ENCODE measurements around the gene DIP2B.
"Not testable (repeated sequence)": the region's sequence is repeated elsewhere in the genome, so short reads cannot be mapped to it uniquely, and the experiment has no call there.

The DIP2B gene

DNA sequence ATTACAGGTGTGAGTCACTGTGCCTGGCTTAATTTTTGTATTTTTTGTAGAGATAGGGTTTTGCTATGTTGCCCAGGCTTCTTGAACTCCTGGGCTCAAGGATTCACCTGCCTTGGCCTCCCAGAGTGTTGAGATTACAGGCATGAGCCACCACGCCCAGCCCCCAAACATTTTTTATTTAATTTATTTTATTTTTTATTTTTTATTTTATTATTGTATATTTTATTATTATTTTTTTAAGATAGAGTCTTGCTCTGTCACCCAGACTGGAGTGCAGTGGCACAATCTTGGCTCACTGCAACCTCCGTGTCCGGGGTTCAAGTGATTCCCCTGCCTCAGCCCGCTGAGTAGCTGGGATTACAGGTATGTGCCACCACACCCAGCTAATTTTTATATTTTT, 17.0 kb downstream of the DIP2B start:
- DNase-seq, result not testable (repeated sequence)

- no peak for DNase-seq
Observed at GRCh38 chr12:50523772-50524171, 19.0 kb downstream of the DIP2B start.

- no peak for DNase-seq
Observed at GRCh38 chr12:50524621-50525020, 19.8 kb downstream of the DIP2B start.

DNA sequence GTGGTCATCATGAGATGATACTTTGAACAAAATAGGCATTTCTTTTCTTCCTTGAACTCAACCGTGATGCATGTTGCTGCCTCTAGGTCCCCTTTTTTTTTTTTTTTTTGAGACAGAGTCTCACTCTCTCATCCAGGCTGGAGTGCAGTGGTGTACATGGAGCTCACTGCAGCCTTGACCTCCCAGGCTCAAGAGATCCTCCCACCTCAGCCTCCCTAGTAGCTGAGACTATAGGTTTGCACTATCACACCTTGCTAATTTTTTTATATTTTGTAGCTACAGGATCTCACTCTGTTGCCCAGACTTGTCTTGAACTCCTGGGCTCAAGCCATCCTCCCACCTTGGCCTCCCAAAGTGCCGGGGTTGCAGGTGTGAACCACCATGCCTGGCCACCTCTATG, 20.6 kb downstream of the DIP2B start:
- no peak for DNase-seq

GRCh38 chr12:50527359-50527726, 22.6 kb downstream of the DIP2B start:
- DNase-seq, result no peak

DNA sequence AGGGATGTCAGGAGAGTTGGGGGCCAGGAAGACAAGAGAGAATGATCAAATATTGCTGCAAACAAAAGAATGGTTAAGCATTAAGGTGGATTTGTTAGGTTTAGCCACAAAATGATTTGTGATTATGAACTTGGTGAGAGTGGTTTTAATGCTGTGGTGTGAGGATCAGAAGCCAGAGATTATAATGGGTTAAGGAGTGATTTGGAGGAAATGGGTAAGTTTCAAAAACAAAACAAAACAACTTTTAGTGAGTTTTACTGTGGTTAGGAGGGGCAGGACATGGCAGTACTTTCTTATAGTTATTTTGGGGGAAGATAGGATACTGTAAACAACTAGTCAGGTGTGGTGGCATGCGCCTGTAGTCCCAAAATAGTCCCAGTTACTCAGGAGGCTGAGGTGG, 24.0 kb downstream of the DIP2B start:
- DNase-seq, result no peak

GRCh38 chr12:50529345-50529744, 24.6 kb downstream of the DIP2B start:
- DNase-seq, result no peak

- no peak for DNase-seq
Observed at GRCh38 chr12:50530532-50530931, 25.7 kb downstream of the DIP2B start.

- DNase-seq, result no peak
Observed at GRCh38 chr12:50533203-50533584, 28.4 kb downstream of the DIP2B start.

- DNase-seq, result no peak
Observed at GRCh38 chr12:50533971-50534370, 29.2 kb downstream of the DIP2B start.

- DNase-seq, result no peak
Observed at GRCh38 chr12:50536831-50537537, 32.2 kb downstream of the DIP2B start.

GRCh38 chr12:50537538-50537919, 32.7 kb downstream of the DIP2B start:
- peak; percentile 28 for DNase-seq

DNA sequence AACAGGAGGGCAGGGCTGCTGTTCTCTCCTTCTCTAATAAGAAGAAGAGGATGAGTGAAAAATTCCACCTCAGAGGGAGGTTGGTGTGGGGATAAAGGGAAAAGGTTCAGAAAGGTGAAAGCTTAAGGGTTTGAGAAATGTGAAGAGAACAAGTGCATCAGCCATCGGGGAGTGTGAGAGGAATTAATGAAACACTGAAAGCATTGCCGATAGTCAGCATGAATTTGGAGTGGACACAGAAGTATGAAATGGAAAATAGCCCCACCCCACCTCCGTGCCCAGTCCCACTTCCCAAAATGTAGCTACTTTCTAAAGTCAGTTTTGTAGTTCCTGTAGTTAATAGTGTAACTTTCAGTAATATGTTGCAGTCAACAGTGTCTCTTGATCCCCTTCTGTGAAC, 33.4 kb downstream of the DIP2B start:
- DNase-seq, result no peak

DNA sequence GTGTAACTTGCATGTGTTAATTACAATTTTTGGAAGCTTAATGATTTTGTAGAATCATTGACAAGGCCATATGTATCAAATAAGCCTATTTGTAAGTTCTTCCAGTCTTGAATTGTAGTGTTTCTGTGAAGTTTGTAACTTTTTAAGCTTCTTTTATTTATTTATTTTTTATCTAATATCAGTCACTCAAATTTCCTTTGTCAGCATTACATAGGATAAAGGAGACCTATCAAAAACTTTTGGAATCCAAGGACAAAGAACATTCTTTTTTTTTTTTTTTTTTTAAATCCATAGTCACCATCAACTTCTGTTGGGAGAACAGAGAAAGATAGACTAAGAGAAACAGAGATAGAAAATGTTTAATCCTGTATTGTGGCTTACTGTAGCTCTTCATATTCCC, 36.4 kb downstream of the DIP2B start:
- no peak for DNase-seq

DNA sequence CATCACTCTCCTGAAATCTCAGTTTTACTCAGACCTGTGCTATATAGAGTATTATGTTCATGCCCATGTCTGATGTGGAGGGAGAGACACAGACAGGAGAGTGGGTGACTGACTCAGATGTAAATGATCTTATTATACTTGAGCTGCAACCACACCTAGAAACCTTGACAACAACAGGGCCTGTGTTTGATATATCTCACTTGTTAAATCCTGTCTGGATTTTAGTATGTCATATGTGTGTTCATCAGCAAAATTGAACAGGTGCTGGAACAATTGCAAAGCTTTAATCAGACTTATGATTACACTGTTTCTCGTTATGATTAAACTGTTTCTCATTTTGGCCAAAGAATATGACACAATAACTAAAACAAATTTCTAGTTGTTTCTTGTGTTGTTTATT, 37.7 kb downstream of the DIP2B start:
- no peak for DNase-seq

GRCh38 chr12:50543188-50543587, 38.4 kb downstream of the DIP2B start:
- DNase-seq, result not testable (repeated sequence)

DNA sequence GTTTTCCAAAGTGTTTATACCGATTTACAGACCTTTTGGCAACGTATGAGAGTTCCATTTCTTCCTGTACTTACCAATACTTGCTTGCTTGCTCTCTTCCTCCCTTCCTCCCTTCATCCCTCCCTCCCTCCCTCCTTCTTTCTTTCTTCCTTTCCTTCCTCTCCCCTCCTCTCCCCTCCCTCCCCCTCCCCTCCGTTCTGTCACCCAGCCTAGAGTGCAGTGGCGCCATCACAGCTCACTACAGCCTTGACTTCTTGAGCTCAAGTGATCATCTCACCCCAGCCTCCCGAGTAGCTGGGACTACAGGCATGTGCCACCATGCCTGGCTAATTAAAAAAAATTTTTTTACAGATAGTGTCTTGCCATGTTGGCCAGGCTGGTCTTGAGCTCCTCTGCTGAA, 40.4 kb downstream of the DIP2B start:
- no peak for DNase-seq

GRCh38 chr12:50545786-50546185, 41.0 kb downstream of the DIP2B start:
- no peak for DNase-seq

DNA sequence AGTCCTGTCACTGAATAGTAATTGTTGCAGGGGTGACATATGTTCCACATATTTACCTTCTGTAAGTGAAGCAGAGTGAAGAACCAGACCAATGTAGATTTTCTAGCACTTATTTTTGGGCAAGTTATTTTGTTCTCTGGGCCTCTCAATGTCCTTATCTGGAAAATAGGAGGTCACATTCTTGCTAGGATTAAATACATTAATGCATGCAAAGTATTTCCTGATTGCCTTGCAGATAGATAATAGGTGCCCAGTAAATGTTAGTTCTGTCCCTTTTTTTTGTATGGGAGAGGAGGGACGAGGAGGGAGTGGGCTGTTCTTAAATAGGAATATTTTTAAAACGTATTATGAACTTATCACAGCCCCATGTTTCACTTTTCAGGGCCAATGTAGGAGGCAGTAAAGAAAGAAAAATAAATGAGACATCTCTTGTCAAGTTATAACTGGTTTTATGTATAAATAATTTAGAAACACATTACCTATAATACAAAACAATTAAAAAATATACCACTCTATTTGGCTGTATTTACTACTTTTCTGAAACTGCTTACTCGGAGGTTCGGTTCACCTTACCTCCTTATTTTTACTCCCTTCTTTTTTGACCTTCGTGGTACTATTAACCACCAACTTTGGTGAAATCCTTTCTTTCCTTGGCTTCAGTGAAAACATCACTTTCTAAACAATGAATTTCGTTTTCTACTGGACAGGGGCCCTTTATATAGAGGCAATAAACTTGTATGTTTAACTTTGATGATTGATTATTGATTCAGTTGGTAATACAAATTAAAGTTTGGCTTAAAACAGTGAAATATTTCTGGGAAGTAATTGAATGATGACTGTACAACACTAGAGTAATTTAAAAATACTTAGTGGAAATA, 41.9 kb downstream of the DIP2B start:
- no peak for DNase-seq

- no peak for DNase-seq
Observed at GRCh38 chr12:50547742-50548141, 43.0 kb downstream of the DIP2B start.

DNA sequence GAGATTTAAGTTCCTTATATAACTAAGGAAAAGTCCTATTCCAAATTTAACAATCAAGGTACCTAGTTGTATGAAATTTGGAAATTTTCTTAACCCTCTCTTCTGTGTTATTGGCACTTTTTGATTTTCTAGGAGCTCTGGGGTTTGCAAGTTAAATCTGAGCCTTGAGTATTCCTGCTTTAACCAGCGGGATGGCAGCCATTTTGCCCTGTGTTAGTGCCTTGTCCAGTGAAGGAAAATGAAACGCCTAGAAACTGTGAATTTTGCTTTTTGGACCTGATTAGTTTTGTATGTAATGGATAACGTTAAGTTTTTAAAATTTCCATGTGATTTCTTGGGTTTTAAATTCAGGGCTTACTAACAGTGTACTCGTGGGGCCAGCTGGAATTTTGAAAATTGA, 45.1 kb downstream of the DIP2B start:
- no peak for DNase-seq

- DNase-seq, result no peak
Observed at GRCh38 chr12:50550530-50551223, 45.9 kb downstream of the DIP2B start.

- no peak for DNase-seq
Observed at GRCh38 chr12:50551866-50552265, 47.1 kb downstream of the DIP2B start.

GRCh38 chr12:50554651-50555050, 49.9 kb downstream of the DIP2B start:
- no peak for DNase-seq
